HepG2 (cell line): ENCODE results near the gene VPS37B. TPM values are rescaled to one million over a fixed set of nuclear protein-coding genes. Genes with fewer than 3 reads are reported as not detected.

Source experiments
- ATAC-seq: fragments of 200-7000 bp; cut with Tn5 transposase; 3 replicates; pipeline ENCODE4 v1.9.1; 2020; ENCODE audit warnings: mild to moderate bottlenecking, moderate library complexity
- BruUV-seq: library from RNA; stranded (reverse); fragments of 400-500 nt; replicated peaks from 2 replicates; lab custom pipeline; 2021; lab: Mats Ljungman, UMichigan
- CTCF ChIA-PET: fragments of 300-600 bp; formaldehyde crosslinking; extraction: SDS; loops from one replicate; lab custom pipeline; 2021; ENCODE audit warnings: low total read pairs, inconsistent platforms, low intra/inter-chr PET ratio; lab: Yijun Ruan, JAX
- POLR2A ChIA-PET: fragments of 350-600 bp; sonication (Branson Sonifier 250); formaldehyde crosslinking; loops from one replicate; lab custom pipeline; 2020; ENCODE audit warnings: antibody characterized with exemption, inconsistent platforms; lab: Yijun Ruan, JAX
- DNase-seq: peaks from one replicate; pipeline ENCODE4 v3.0.0-alpha.2; 2015; ENCODE audit warnings: low spot score
- FAIRE-seq: peaks from 3 replicates; lab custom pipeline; 2011; peaks lifted over from hg19 to GRCh38; lab: Jason Lieb, UNC
- H2AFZ ChIP-seq: one replicate; pipeline ENCODE4 v1.6.1; 2011; ENCODE audit warnings: low read length, inconsistent platforms
- H3K27ac ChIP-seq: fragments of 300-600 bp; 3 replicates; pipeline ENCODE4 v1.8.0; 2011; ENCODE audit warnings: mixed run types, mild to moderate bottlenecking, mixed read lengths, low read length, inconsistent platforms; ENCODE audit not compliant: insufficient read depth; ENCODE audit errors: extremely low read length
- H3K27me3 ChIP-seq, 2 experiments: fragments of 200-600 bp in 1 of 2; 2 replicates in 1 of 2; 3 replicates in 1 of 2; pipeline versions ENCODE4 v1.6.0 to v1.8.0; 2011; ENCODE audit warnings: low read length in 2 of 2, mild to moderate bottlenecking in 2 of 2, moderate library complexity in 2 of 2, inconsistent platforms in 1 of 2; ENCODE audit not compliant: insufficient read depth in 2 of 2, control insufficient read depth in 1 of 2
- H3K36me3 ChIP-seq, 2 experiments: fragments of 200-600 bp in 1 of 2; replicated peaks in 1 of 2; 2 replicates in 1 of 2; 3 replicates in 1 of 2; pipeline versions ENCODE4 v1.5.1 to v1.8.0; 2011; ENCODE audit warnings: low read length in 2 of 2, inconsistent platforms in 1 of 2; ENCODE audit not compliant: insufficient read depth in 2 of 2, control insufficient read depth in 1 of 2
- H3K4me1 ChIP-seq: 2 replicates; pipeline ENCODE4 v1.5.1; 2012; ENCODE audit warnings: low read length, inconsistent platforms; ENCODE audit not compliant: insufficient read depth
- H3K4me2 ChIP-seq: 2 replicates; pipeline ENCODE4 v1.6.0; 2011; ENCODE audit warnings: low read depth, low read length, inconsistent platforms
- H3K4me3 ChIP-seq, 3 experiments: fragments of 200-600 bp in 1 of 3; sonication (generic), shearing (Covaris generic) in 1 of 3; replicated peaks in 1 of 3; 2 replicates each; pipeline ENCODE4 v1.5.1; 2011 to 2016; ENCODE audit warnings: low read length in 3 of 3, inconsistent platforms in 2 of 3, low read depth in 2 of 3, mild to moderate bottlenecking in 2 of 3, control low read depth in 1 of 3, mixed read lengths in 1 of 3; ENCODE audit not compliant: insufficient read depth in 1 of 3
- H3K79me2 ChIP-seq: one replicate; pipeline ENCODE4 v1.6.1; 2011; ENCODE audit warnings: low read length, inconsistent platforms; ENCODE audit not compliant: insufficient read depth
- H3K9ac ChIP-seq: 2 replicates; pipeline ENCODE4 v1.6.0; 2011; ENCODE audit warnings: mild to moderate bottlenecking, low read depth, low read length, inconsistent platforms; ENCODE audit not compliant: insufficient read depth
- H3K9me3 ChIP-seq: 2 replicates; pipeline ENCODE4 v1.5.1; 2012; ENCODE audit warnings: mild to moderate bottlenecking, low read length
- H4K20me1 ChIP-seq: 2 replicates; pipeline ENCODE4 v1.6.0; 2011; ENCODE audit warnings: inconsistent platforms, mild to moderate bottlenecking, low read length, moderate library complexity; ENCODE audit not compliant: insufficient read depth
- E2F5 ChIP-seq: sonication (generic); formaldehyde crosslinking; conservative IDR thresholded peaks from 2 replicates; pipeline ENCODE4 v1.4.0; 2020; ENCODE audit warnings: missing genetic modification reagents
- HMG20B ChIP-seq: conservative IDR thresholded peaks from 2 replicates; pipeline ENCODE4 v1.6.1; 2016; ENCODE audit warnings: missing genetic modification reagents, missing compliant biosample characterization
- KLF12 ChIP-seq: sonication (generic); formaldehyde crosslinking; IDR thresholded peaks from 2 replicates; pipeline ENCODE4 v1.4.0; 2020; ENCODE audit warnings: missing genetic modification reagents, borderline replicate concordance
- NFE2L2 ChIP-seq: fragments of 150-350 bp; IDR thresholded peaks from 2 replicates; pipeline ENCODE4 v1.6.1; 2014; ENCODE audit warnings: low read length
- NFIC ChIP-seq: IDR thresholded peaks from 2 replicates; pipeline ENCODE4 v1.6.1; 2012; ENCODE audit warnings: mild to moderate bottlenecking, low read length, inconsistent platforms
- RFX1 ChIP-seq: fragments of 450-650 bp; IDR thresholded peaks from 2 replicates; pipeline ENCODE4 v1.6.1; 2017
- TCF12 ChIP-seq, 2 experiments: fragments of 450-650 bp in 1 of 2; sonication (generic) in 1 of 2; formaldehyde crosslinking in 1 of 2; IDR thresholded peaks; 2 replicates each; pipeline versions ENCODE4 v1.6.1 to v1.8.0; 2017 to 2022; ENCODE audit warnings: antibody characterized with exemption in 1 of 2, mild to moderate bottlenecking in 1 of 2, missing genetic modification reagents in 1 of 2, moderate library complexity in 1 of 2
- ZMAT5 ChIP-seq: sonication (generic); formaldehyde crosslinking; IDR thresholded peaks from 2 replicates; pipeline ENCODE4 v1.5.0; 2020; ENCODE audit warnings: mild to moderate bottlenecking, low read depth, missing genetic modification reagents, borderline replicate concordance
- ZNF3 ChIP-seq: IDR thresholded peaks from 2 replicates; pipeline ENCODE4 v1.7.0; 2017; ENCODE audit warnings: inconsistent platforms
- ZNF362 ChIP-seq: sonication (generic); formaldehyde crosslinking; IDR thresholded peaks from 2 replicates; pipeline ENCODE4 v1.4.0; 2020; ENCODE audit warnings: missing genetic modification reagents, mild to moderate bottlenecking, borderline replicate concordance
- ZNF724P ChIP-seq: sonication (generic); formaldehyde crosslinking; IDR thresholded peaks from 2 replicates; pipeline ENCODE4 v1.8.0; 2022; ENCODE audit warnings: missing genetic modification reagents, borderline replicate concordance
- WGBS: methylation state at CpG from one replicate; pipeline ENCODE4 v1.1.6; 2017; ENCODE audit warnings: low lambda C conversion rate; 5-methylcytosine and 5-hydroxymethylcytosine counted together
- in situ Hi-C: cut with HindIII; loops from 2 replicates; pipeline ENCODE4 v1.10.0; 2017; ENCODE audit warnings: low pct_unique_long_range_greater_than_20kb; ENCODE audit not compliant: extremely low pct_ligation_motif_present
- intact Hi-C: fragments of 100-400 bp; cut with micrococcal nuclease; formaldehyde crosslinking; loops from one replicate; pipeline ENCODE4 v1.10.0; 2022; ENCODE audit not compliant: unreplicated experiment
- polyA plus RNA-seq, 8 experiments: library from polyadenylated mRNA; depleted of rRNA in 3 of 8; stranded (reverse) in 7 of 8; unstranded in 1 of 8; fragments of >200 nt; fragmentation: Illumina TruSeq in 4 of 8; extraction: Trizol in 4 of 8; gene quantifications; 2 replicates each; pipeline versions ENCODE4 v1.2.1 to v1.2.3, GENCODE V29; 2011 to 2016; ENCODE audit warnings: low read depth in 4 of 8, missing spikeins in 1 of 8, mixed read lengths in 1 of 8; ENCODE audit not compliant: insufficient read depth in 1 of 8
- total RNA-seq, 5 experiments: library from RNA; depleted of rRNA; stranded (reverse); fragments of >200 nt; fragmentation: Illumina TruSeq; extraction: Trizol; gene quantifications; 2 replicates each; pipeline ENCODE4 v1.2.3, GENCODE V29; 2016; ENCODE audit warnings: low read depth in 1 of 5

The VPS37B gene
- total and polyA plus RNA-seq, 2 of the 13 experiments (the other 11 are each of a cell fraction or from before 2014, with no cell fraction given): 4.6 to 5.3 TPM

- no peak for TF ChIP-seq E2F5 (CRISPR knock-in tag)
- no peak for TF ChIP-seq HMG20B (CRISPR knock-in tag)
These were observed 15.3 kb downstream of the VPS37B start (continued) for GRCh38 chr12:122880668-122881067.

- ChIA-PET POLR2A (interaction anchor here (1.1 to 1.4 kb wide), 2 partner anchors 17 to 352 kb away, joined by 3 read pairs; partner anchors contain the start of gene MPHOSPH9), CTCF (interaction anchor here (1.8 kb wide), 1 partner anchor 72 kb away, joined by 14 read pairs; no protein-coding TSS in a partner anchor)
- Histone ChIP-seq H3K4me1 (peaks cover 54% of the 10 kb centered on the region), H4K20me1 (no peaks in the 10 kb centered on the region), H3K27ac (no peak overlapping the region), H3K9ac (no peak overlapping the region), H3K4me3 (no peak overlapping the region), H3K4me2 (peak overlapping the region; percentile 42), H3K36me3 (no peaks in the 10 kb centered on the region), H2AFZ (no peak overlapping the region), H3K9me3 (no peaks in the 10 kb centered on the region), H3K79me2 (peaks cover 60% of the 10 kb centered on the region), H3K27me3 (no peaks in the 10 kb centered on the region)
- TF ChIP-seq ZNF3 (CRISPR knock-in tag) (no peak), NFE2L2 (no peak), TCF12 (IDR thresholded peaks at IDR 0.05) (no peak), TCF12 (CRISPR knock-in tag; IDR thresholded peaks at IDR 0.05) (no peak), KLF12 (CRISPR knock-in tag) (no peak), ZNF362 (CRISPR knock-in tag) (no peak), ZNF724P (no peak), ZMAT5 (CRISPR knock-in tag) (no peak), RFX1 (no peak), NFIC (no peak)
- 57% methylated on average over 9 of the region's 10 CpGs for WGBS
- in situ Hi-C loops: no loop called here
- DNase-seq (no peak), FAIRE-seq (no peak), ATAC-seq (peak; percentile 17; the same call in 1 of the 3 replicates)
- BruUV-seq: no TSS peak
- intact Hi-C loops: loop anchor here (1.0 kb wide), 1 partner anchor 72 kb away; no protein-coding TSS in a partner anchor
These were observed 15.7 kb downstream of the VPS37B start for GRCh38 chr12:122880155-122880667.
